Left lobe of liver (tissue), 2 donors: ENCODE results near the gene FAM118A. TPM values are rescaled to one million over a fixed set of nuclear protein-coding genes. Genes with fewer than 3 reads are reported as not detected.
"Not testable (repeated sequence)": the region's sequence is repeated elsewhere in the genome, so short reads cannot be mapped to it uniquely, and the experiment has no call there.

Source experiments
- ATAC-seq: fragments of 200-7000 bp; cut with Tn5 transposase; one replicate; pipeline ENCODE4 v1.9.1; 2020; ENCODE audit warnings: mild to moderate bottlenecking, moderate library complexity
- DNase-seq: peaks from one replicate; pipeline ENCODE4 v3.0.0-alpha.2; 2020; ENCODE audit warnings: low spot score
- total RNA-seq: library from RNA; stranded (reverse); gene quantifications from one replicate; pipeline ENCODE4 v1.2.1, GENCODE V29; 2021
- donor health status: DM: no; HTN: no; CAD: no; lungs with moderate emphysema.
- donor health status: DM: no; HTN: yes; CAD: no.

The FAM118A gene
- total RNA-seq, 1 donor from 2014 or later, result 26.0 TPM

- no peak for ATAC-seq
- no peak for DNase-seq
Observed at GRCh38 chr22:45359627-45360026, 49.9 kb downstream of the FAM118A start.

- DNase-seq, result no peak
- ATAC-seq, result no peak
Observed at GRCh38 chr22:45366713-45367112, 57.0 kb downstream of the FAM118A start.

- not testable (repeated sequence) for ATAC-seq, DNase-seq
Observed at GRCh38 chr22:45373592-45373991, 63.9 kb downstream of the FAM118A start.

GRCh38 chr22:45376009-45376408 is 66.3 kb downstream of the FAM118A start:
- ATAC-seq (no peak), DNase-seq (no peak)

- ATAC-seq (no peak), DNase-seq (no peak)
Observed at GRCh38 chr22:45376703-45377102, 67.0 kb downstream of the FAM118A start.

- ATAC-seq (no peak), DNase-seq (no peak)
Observed at GRCh38 chr22:45381348-45381747, 71.6 kb downstream of the FAM118A start.

GRCh38 chr22:45389546-45389945 is 79.8 kb downstream of the FAM118A start:
- DNase-seq (no peak), ATAC-seq (no peak)

Other genes starting within 250 kb of the FAM118A start
- 31.7 TPM for gene NUP50, start 146.0 kb upstream of the FAM118A start, total RNA-seq
- gene KIAA0930, start 69.0 kb upstream of the FAM118A start, total RNA-seq, result 44.2 TPM
- gene UPK3A, start 25.0 kb upstream of the FAM118A start, total RNA-seq, result not detected
- not detected for gene SMC1B, start 103.7 kb downstream of the FAM118A start, total RNA-seq
- gene RIBC2, start 103.8 kb downstream of the FAM118A start, total RNA-seq, result not detected
- 3.8 TPM for gene FBLN1, start 192.9 kb downstream of the FAM118A start, total RNA-seq